ENCODE results near the gene ADCYAP1. TPM values are rescaled to one million over a fixed set of nuclear protein-coding genes. Genes with fewer than 3 reads are reported as not detected.

The ADCYAP1 gene
- total RNA-seq, 1 donor from 2014 or later = 2.2 TPM

DNA sequence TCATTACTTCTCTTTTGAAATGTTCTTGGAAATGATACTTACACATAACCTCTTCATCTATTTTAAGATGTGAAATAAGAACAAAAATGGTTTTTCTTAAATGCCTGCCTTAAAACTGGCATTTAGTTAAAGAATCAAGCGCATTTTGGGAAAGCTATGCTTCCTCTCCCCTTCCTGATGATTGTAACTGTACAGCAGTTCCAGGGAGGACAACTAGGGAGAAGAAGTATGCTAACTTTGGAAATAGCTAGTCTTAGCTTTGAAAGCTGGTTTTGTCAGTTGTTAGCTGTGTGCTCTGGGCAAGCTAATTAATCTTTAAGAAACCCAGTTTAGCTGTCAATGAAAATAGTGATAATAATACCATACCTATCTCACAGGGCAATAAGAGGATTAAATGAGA is 8.4 kb upstream of the ADCYAP1 start:
- Histone ChIP-seq H3K36me3 (no peaks in the 10 kb centered on the region), H3K4me3 (no peak overlapping the region), H3K27ac (no peak overlapping the region), H3K27me3 (no peaks in the 10 kb centered on the region), H3K9me3 (no peaks in the 10 kb centered on the region), H3K4me1 (no peaks in the 10 kb centered on the region)
- TF ChIP-seq POLR2A (IDR thresholded peaks at IDR 0.05) = no peak
- TF ChIP-seq, protein P1, sequence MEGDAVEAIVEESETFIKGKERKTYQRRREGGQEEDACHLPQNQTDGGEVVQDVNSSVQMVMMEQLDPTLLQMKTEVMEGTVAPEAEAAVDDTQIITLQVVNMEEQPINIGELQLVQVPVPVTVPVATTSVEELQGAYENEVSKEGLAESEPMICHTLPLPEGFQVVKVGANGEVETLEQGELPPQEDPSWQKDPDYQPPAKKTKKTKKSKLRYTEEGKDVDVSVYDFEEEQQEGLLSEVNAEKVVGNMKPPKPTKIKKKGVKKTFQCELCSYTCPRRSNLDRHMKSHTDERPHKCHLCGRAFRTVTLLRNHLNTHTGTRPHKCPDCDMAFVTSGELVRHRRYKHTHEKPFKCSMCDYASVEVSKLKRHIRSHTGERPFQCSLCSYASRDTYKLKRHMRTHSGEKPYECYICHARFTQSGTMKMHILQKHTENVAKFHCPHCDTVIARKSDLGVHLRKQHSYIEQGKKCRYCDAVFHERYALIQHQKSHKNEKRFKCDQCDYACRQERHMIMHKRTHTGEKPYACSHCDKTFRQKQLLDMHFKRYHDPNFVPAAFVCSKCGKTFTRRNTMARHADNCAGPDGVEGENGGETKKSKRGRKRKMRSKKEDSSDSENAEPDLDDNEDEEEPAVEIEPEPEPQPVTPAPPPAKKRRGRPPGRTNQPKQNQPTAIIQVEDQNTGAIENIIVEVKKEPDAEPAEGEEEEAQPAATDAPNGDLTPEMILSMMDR (IDR thresholded peaks at IDR 0.05) = no peak
- TF ChIP-seq POLR2AphosphoS5 (IDR thresholded peaks at IDR 0.05; ENCODE audit: insufficient read depth in 1 of 2, low read depth in 1 of 2) = no peak
- intact Hi-C loops (cut with DNase I) = no loop called here
- no peak for DNase-seq (ENCODE audit: extremely low spot score in 2 of 2)

DNA sequence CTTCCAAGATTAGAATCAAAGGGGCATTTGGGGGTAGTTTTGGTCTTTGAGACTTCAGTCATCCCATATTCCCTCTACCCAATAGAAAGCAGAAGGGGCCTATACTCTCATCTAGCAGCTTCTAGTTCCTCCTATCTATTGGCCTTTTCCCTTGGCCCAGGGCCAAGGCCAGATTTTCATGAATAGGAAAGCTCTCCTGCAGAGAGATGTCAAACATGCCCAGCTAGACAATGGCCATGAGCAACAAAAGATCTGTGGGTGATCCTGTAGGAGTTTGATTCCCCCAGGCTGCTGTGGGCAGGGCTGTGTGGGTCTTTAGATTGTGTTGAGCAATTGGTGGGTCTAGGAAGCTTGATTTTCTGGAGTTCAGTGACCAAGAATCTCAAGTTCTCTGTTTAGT is 2.9 kb upstream of the ADCYAP1 start:
- H3K36me3 ChIP-seq = no peaks in the 10 kb centered on the region
- intact Hi-C loops (cut with DNase I) = no loop called here
- no peaks in the 10 kb centered on the region for H3K9me3 ChIP-seq
- H3K4me1 ChIP-seq = peaks cover 21% of the 10 kb centered on the region
- no peak for DNase-seq (ENCODE audit: extremely low spot score in 2 of 2)
- TF ChIP-seq POLR2A (IDR thresholded peaks at IDR 0.05) (no peak), POLR2AphosphoS5 (IDR thresholded peaks at IDR 0.05; ENCODE audit: insufficient read depth in 1 of 2, low read depth in 1 of 2) (no peak)
- TF ChIP-seq, protein P1 (IDR thresholded peaks at IDR 0.05) = no peak
- peaks cover 17% of the 10 kb centered on the region for H3K27me3 ChIP-seq
- H3K4me3 ChIP-seq = no peak overlapping the region
- no peak overlapping the region for H3K27ac ChIP-seq

DNA sequence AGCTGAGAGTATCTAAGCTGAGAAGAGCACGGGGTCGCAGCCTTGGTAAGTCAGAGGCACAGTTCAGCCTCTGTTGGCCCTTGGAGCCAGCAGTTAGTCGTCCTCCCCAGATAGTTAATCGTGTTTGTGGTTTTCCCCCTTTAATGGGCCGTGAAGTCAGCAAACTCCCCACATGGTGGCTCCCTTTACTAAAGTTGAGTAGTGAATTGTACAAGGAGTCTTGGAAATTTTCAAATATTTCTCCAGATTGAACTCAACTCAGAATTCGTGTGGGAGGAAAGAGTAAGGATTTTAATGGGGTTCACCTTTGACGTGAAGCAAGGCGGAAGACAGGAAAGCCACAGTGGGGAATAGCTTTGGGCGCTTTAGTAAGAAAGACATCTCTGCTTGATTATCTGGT is 2.4 kb upstream of the ADCYAP1 start:
- Histone ChIP-seq H3K27ac (no peak overlapping the region), H3K27me3 (peaks cover 22% of the 10 kb centered on the region), H3K4me1 (peaks cover 26% of the 10 kb centered on the region), H3K9me3 (no peaks in the 10 kb centered on the region), H3K36me3 (no peaks in the 10 kb centered on the region), H3K4me3 (no peak overlapping the region)
- DNase-seq (ENCODE audit: extremely low spot score in 2 of 2) = no peak
- intact Hi-C loops (cut with DNase I) = no loop called here
- no peak for TF ChIP-seq POLR2AphosphoS5 (IDR thresholded peaks at IDR 0.05; ENCODE audit: insufficient read depth in 1 of 2, low read depth in 1 of 2)
- TF ChIP-seq POLR2A (IDR thresholded peaks at IDR 0.05) = no peak
- TF ChIP-seq, protein P1 (IDR thresholded peaks at IDR 0.05) = no peak

DNA sequence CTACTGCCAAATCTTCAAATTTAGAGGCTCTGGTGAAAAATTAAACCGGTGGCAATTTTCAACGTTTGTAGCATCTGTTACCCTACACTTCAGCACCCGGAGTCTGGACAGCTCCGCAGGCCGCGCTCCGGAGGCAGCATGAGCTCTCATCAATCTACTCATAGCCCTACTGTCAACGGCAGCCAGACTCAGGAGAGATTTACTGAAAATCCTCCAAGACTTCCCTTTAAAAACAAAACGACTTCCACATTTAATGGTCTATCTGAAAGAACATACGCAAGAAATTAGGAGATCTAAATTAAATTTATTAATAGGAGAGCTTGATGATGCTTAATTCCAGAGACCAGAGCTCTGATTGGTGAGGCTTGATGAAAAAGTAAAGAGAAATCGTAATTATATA is 970 bp upstream of the ADCYAP1 start:
- Histone ChIP-seq H3K27me3 (peaks cover 28% of the 10 kb centered on the region), H3K4me3 (no peak overlapping the region), H3K9me3 (no peaks in the 10 kb centered on the region), H3K27ac (no peak overlapping the region), H3K36me3 (no peaks in the 10 kb centered on the region), H3K4me1 (peaks cover 41% of the 10 kb centered on the region)
- intact Hi-C loops (cut with DNase I) = no loop called here
- no peak for DNase-seq (ENCODE audit: extremely low spot score in 2 of 2)
- no peak for TF ChIP-seq POLR2AphosphoS5 (IDR thresholded peaks at IDR 0.05; ENCODE audit: insufficient read depth in 1 of 2, low read depth in 1 of 2)
- no peak for TF ChIP-seq POLR2A (IDR thresholded peaks at IDR 0.05)

DNA sequence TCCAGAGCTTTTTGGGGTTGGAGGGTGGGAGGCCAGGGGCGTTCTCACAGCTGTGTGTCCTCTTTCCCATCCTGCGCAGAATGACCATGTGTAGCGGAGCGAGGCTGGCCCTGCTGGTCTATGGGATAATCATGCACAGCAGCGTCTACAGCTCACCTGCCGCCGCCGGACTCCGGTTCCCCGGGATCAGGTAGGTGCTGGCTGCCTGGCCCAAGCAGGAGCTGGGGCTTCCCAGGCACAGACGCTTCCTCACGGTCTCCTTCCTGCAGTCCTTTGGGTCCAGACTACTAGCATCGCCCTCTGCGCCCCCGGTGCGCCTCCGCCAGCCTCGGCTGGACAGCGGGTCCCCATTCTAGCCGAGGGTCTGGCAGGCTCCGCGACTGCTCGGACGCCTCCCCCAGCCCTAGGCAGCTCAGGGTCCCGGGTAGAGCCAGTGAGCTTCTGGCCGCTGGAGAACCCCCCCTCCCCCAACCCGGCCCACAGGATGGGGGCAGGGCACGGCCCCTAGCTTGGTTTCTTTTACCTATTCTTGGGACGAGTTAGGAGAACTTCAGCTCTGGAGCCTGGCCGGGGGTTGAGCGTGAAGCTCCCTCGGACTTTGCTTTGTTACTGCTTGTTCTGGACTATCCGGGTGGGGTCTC is 756 bp downstream of the ADCYAP1 start:
- TF ChIP-seq, protein P1 (IDR thresholded peaks at IDR 0.05) = no peak
- TF ChIP-seq POLR2A (IDR thresholded peaks at IDR 0.05) = no peak
- no peak for TF ChIP-seq POLR2AphosphoS5 (IDR thresholded peaks at IDR 0.05; ENCODE audit: insufficient read depth in 1 of 2, low read depth in 1 of 2)
- H3K36me3 ChIP-seq = no peaks in the 10 kb centered on the region
- no peaks in the 10 kb centered on the region for H3K9me3 ChIP-seq
- peaks cover 47% of the 10 kb centered on the region for H3K4me1 ChIP-seq
- peaks cover 28% of the 10 kb centered on the region for H3K27me3 ChIP-seq
- intact Hi-C loops (cut with DNase I) = no loop called here
- H3K4me3 ChIP-seq = no peak overlapping the region
- no peak for DNase-seq (ENCODE audit: extremely low spot score in 2 of 2)
- H3K27ac ChIP-seq = no peak overlapping the region

Data from vagina (tissue), 2 donors.